Lung (tissue), 12 donors: ENCODE measurements around the gene PIK3R3. TPM values are rescaled to one million over a fixed set of nuclear protein-coding genes. Genes with fewer than 3 reads are reported as not detected.

Experiments
- ATAC-seq: fragments of 200-7000 bp; cut with Tn5 transposase; one replicate; pipeline ENCODE4 v1.9.1; 2020; ENCODE audit warnings: moderate number of reproducible peaks; ENCODE audit not compliant: insufficient read depth, low FRiP score
- DNase-seq, 3 donors: peaks; one replicate each; pipeline ENCODE4 v3.0.0-alpha.2; 2013 to 2017
- H3K27ac ChIP-seq, 2 donors: one replicate each; pipeline ENCODE4 v1.5.1; 2013; ENCODE audit warnings: mild to moderate bottlenecking in 2 of 2, moderate library complexity in 2 of 2, control low read depth in 1 of 2, inconsistent platforms in 1 of 2, low read depth in 1 of 2, low read length in 1 of 2
- H3K27me3 ChIP-seq, 3 donors: one replicate each; pipeline ENCODE4 v1.5.1; 2013; ENCODE audit warnings: low read length in 2 of 3; ENCODE audit not compliant: control insufficient read depth in 3 of 3, insufficient read depth in 3 of 3
- H3K36me3 ChIP-seq, 4 donors: one replicate each; pipeline ENCODE4 v1.5.1; 2013; ENCODE audit warnings: low read length in 4 of 4, mild to moderate bottlenecking in 1 of 4, moderate library complexity in 1 of 4; ENCODE audit not compliant: control insufficient read depth in 4 of 4, insufficient read depth in 4 of 4
- H3K4me1 ChIP-seq, 5 donors: one replicate each; pipeline ENCODE4 v1.5.1; 2013; ENCODE audit warnings: low read length in 5 of 5, mild to moderate bottlenecking in 2 of 5, moderate library complexity in 1 of 5; ENCODE audit not compliant: control insufficient read depth in 5 of 5, insufficient read depth in 5 of 5
- H3K4me3 ChIP-seq: one replicate; pipeline ENCODE4 v1.5.1; 2013; ENCODE audit warnings: mild to moderate bottlenecking, control low read depth, moderate library complexity
- H3K9ac ChIP-seq, 2 donors: one replicate each; pipeline ENCODE4 v1.5.1; 2013; ENCODE audit warnings: low read length in 2 of 2, control low read depth in 1 of 2; ENCODE audit not compliant: insufficient read depth in 1 of 2
- H3K9me3 ChIP-seq, 4 donors: one replicate each; pipeline ENCODE4 v1.5.1; 2013; ENCODE audit warnings: low read length in 3 of 4, mild to moderate bottlenecking in 1 of 4, moderate library complexity in 1 of 4; ENCODE audit not compliant: control insufficient read depth in 4 of 4, insufficient read depth in 3 of 4
- WGBS, 2 donors: extraction: QIAGEN DNeasy Blood & Tissue Kit; methylation state at CpG; one replicate each; pipeline ENCODE4 v1.1.7; 2013; 5-methylcytosine and 5-hydroxymethylcytosine counted together
- polyA plus RNA-seq, 2 donors: library from polyadenylated mRNA; stranded (reverse); fragments of 200-250 nt; gene quantifications; one replicate each; pipeline ENCODE4 v1.2.1, GENCODE V29; 2013
- total RNA-seq, 2 donors: library from RNA; depleted of rRNA in 1 of 2; stranded (reverse); fragments of >200 nt in 1 of 2; gene quantifications; one replicate each; pipeline ENCODE4 v1.2.1, GENCODE V29; 2014 to 2021
- TF ChIP-seq, protein P1 (sequence below): IDR thresholded peaks from 2 replicates; pipeline ENCODE4 v1.5.1; 2012; ENCODE audit warnings: mild to moderate bottlenecking; ENCODE audit errors: control extremely low read depth, extremely low read depth
- donor health status: control.
- donor health status: control.
- donor health status: Bipolar disorder and iron deficiency.
- donor health status: healthy.
- donor health status: DM: yes; HTN: yes; CAD: no.

The PIK3R3 gene
- total and polyA plus RNA-seq, 4 donors: 9.1 to 36.7 (median 17.1) TPM

GRCh38 chr1:46099215-46099614, 33.2 kb downstream of the PIK3R3 start:
- no peak for ATAC-seq
- H3K27ac ChIP-seq: no peak overlapping the region
- DNase-seq: no peak
- no peaks in the 10 kb centered on the region for H3K27me3 ChIP-seq
- WGBS, 2 donors: 98% methylated on average over 1 of the region's 1 CpG
- TF ChIP-seq, protein P1, sequence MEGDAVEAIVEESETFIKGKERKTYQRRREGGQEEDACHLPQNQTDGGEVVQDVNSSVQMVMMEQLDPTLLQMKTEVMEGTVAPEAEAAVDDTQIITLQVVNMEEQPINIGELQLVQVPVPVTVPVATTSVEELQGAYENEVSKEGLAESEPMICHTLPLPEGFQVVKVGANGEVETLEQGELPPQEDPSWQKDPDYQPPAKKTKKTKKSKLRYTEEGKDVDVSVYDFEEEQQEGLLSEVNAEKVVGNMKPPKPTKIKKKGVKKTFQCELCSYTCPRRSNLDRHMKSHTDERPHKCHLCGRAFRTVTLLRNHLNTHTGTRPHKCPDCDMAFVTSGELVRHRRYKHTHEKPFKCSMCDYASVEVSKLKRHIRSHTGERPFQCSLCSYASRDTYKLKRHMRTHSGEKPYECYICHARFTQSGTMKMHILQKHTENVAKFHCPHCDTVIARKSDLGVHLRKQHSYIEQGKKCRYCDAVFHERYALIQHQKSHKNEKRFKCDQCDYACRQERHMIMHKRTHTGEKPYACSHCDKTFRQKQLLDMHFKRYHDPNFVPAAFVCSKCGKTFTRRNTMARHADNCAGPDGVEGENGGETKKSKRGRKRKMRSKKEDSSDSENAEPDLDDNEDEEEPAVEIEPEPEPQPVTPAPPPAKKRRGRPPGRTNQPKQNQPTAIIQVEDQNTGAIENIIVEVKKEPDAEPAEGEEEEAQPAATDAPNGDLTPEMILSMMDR: no peak
- H3K36me3 ChIP-seq: peaks cover 0 to 5% (median 0%) of the 10 kb centered on the region in 4 donors
- H3K9me3 ChIP-seq: peaks cover 0 to 2% (median 0%) of the 10 kb centered on the region in 4 donors
- H3K9ac ChIP-seq: no peak overlapping the region
- peaks cover 0 to 4% (median 0%) of the 10 kb centered on the region in 5 donors for H3K4me1 ChIP-seq
- no peak overlapping the region for H3K4me3 ChIP-seq

GRCh38 chr1:46098027-46098712, 34.3 kb downstream of the PIK3R3 start:
- Histone ChIP-seq H3K4me3 (no peak overlapping the region), H3K9me3 (peaks cover 0 to 2% (median 0%) of the 10 kb centered on the region in 4 donors), H3K4me1 (peaks cover 0 to 4% (median 0%) of the 10 kb centered on the region in 5 donors), H3K9ac (no peak overlapping the region), H3K27me3 (no peaks in the 10 kb centered on the region), H3K27ac (no peak overlapping the region), H3K36me3 (peaks cover 0 to 5% (median under 1%) of the 10 kb centered on the region in 4 donors)
- TF ChIP-seq, protein P1: no peak
- whole genome bisulfite sequencing, 2 donors: 92 to 96% methylated on average over 3 of the region's 3 CpGs
- no peak for DNase-seq
- no peak for ATAC-seq

DNA sequence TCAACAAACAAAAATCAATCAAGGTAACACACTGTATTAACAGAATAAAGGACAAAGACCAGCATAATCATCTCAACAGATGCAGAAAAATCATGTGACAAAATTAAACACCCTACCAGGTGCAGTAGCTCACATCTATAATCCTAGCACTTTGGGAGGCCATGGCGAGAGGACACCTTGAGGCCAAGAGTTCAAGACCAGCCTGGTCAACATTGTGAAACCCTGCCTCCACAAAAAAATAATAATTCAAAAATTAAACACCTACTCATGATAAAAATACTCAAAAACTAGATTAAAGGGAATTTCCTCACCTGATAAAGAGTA, 35.3 kb downstream of the PIK3R3 start:
- DNase-seq (no peak), ATAC-seq (no peak)
- Histone ChIP-seq H3K4me1 (peaks cover 0 to 4% (median 0%) of the 10 kb centered on the region in 5 donors), H3K27ac (no peak overlapping the region), H3K4me3 (no peak overlapping the region), H3K9me3 (peaks cover 0 to 2% (median 0%) of the 10 kb centered on the region in 4 donors), H3K9ac (no peak overlapping the region), H3K36me3 (peaks cover 0 to 1% (median 0%) of the 10 kb centered on the region in 4 donors), H3K27me3 (no peaks in the 10 kb centered on the region)
- TF ChIP-seq, protein P1: no peak
- WGBS, 2 donors: 92 to 98% methylated on average over 1 of the region's 1 CpG
